ENCODE data around the gene LRRC27. TPM values are rescaled to one million over a fixed set of nuclear protein-coding genes. Genes with fewer than 3 reads are reported as not detected.
"Not testable (repeated sequence)": the region's sequence is repeated elsewhere in the genome, so short reads cannot be mapped to it uniquely, and the experiment has no call there.

LRRC27 gene
- total RNA-seq, 1 experiment from 2014 or later: 5.1 TPM

GRCh38 chr10:132329565-132330485 lies 2.2 kb upstream of the LRRC27 start:
- DNase-seq (ENCODE audit: low read depth, low spot score): no peak

GRCh38 chr10:132330486-132330833 lies 1.5 kb upstream of the LRRC27 start:
- in situ Hi-C loops (cut with HindIII; ENCODE audit: low pct_unique_long_range_greater_than_20kb, low sequenced_read_pairs): no loop called here

More at GRCh38 chr10:132329565-132330485, 2.2 kb upstream of the LRRC27 start:
- in situ Hi-C loops (cut with HindIII; ENCODE audit: low pct_unique_long_range_greater_than_20kb, low sequenced_read_pairs): no loop called here

DNA sequence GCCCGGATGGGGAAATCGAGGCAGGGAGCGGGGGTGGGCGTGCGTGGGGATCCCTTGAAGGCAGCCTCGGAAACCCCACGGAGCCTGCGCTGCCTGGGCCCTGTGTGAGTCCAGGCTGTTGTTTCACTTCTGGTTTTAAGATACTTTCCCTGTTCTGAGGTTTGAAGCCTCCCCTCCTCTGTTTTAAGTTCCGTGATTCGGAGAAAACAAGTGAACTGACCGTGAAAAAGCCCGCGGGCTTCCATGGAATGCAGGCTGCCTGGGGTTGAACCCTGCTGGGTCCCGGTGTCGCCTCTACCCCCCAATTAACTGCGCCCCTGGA lies 401 bp downstream of the LRRC27 start:
- in situ Hi-C loops (cut with HindIII; ENCODE audit: low pct_unique_long_range_greater_than_20kb, low sequenced_read_pairs): no loop called here
- no peak for DNase-seq (ENCODE audit: low read depth, low spot score)

More at GRCh38 chr10:132330486-132330833, 1.5 kb upstream of the LRRC27 start:
- no peak for DNase-seq (ENCODE audit: low read depth, low spot score)

GRCh38 chr10:132333386-132333785 lies 1.4 kb downstream of the LRRC27 start:
- in situ Hi-C loops (cut with HindIII; ENCODE audit: low pct_unique_long_range_greater_than_20kb, low sequenced_read_pairs): no loop called here
- DNase-seq (ENCODE audit: low read depth, low spot score): no peak

DNA sequence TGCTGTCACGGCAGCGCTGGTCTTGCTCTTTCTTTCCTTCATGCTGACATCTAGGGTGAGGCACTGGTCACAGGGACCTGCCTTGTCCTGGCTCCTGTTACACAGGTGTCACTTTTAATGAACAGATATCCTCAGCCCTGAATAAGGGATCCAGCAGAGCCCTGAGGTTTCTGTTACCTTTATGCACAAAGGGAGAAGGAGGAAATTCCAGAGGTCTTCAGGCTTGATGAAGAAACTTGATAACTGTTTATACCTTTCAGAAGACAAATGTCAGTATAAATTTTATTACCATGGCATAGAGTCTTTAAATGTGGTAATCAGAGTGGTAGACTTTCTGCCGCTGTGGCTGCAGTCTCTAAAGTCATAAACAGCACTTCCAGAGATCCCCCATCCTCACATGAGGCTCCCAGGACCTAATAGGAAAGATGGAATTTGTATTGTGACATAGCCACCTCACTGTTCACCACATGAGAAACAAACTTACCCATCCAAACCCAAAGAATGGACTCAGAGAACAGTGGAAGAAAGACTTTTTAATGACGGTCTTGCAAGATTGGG lies 2.7 kb downstream of the LRRC27 start:
- no peak for DNase-seq (ENCODE audit: low read depth, low spot score)
- in situ Hi-C loops (cut with HindIII; ENCODE audit: low pct_unique_long_range_greater_than_20kb, low sequenced_read_pairs): no loop called here

- in situ Hi-C loops (cut with HindIII; ENCODE audit: low pct_unique_long_range_greater_than_20kb, low sequenced_read_pairs): no loop called here
- peak; percentile 15 for DNase-seq (ENCODE audit: low read depth, low spot score)
Observed at GRCh38 chr10:132335189-132336063, 3.4 kb downstream of the LRRC27 start.

GRCh38 chr10:132336064-132336746 lies 4.2 kb downstream of the LRRC27 start:
- no peak for DNase-seq (ENCODE audit: low read depth, low spot score)
- in situ Hi-C loops (cut with HindIII; ENCODE audit: low pct_unique_long_range_greater_than_20kb, low sequenced_read_pairs): no loop called here

DNA sequence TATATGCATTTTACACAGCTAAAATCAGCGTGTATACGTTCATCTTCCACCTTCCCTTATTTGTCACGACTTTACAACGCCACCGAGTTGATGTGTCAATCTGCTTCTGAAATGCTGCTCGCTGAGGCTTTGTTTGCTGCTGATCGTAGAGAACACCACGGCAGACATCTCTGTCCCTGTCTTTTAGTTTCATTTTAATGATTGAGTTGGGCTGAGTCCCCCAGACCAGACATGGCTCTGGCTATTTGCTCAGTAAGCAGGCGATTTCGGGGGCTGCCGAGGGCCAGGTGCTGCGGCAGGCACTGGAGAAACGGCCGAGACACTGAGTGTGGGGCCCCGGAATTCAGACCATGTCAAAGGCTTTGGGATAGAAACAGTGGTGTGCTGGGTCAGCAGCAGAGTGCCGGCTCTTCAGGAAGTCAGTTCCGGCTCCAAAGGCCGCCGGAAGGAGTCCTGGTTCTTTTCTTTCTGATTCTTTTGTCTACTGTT lies 5.0 kb downstream of the LRRC27 start:
- in situ Hi-C loops (cut with HindIII; ENCODE audit: low pct_unique_long_range_greater_than_20kb, low sequenced_read_pairs): no loop called here
- DNase-seq (ENCODE audit: low read depth, low spot score): no peak

GRCh38 chr10:132337854-132338253 lies 5.9 kb downstream of the LRRC27 start:
- in situ Hi-C loops (cut with HindIII; ENCODE audit: low pct_unique_long_range_greater_than_20kb, low sequenced_read_pairs); DNase-seq (ENCODE audit: low read depth, low spot score): not testable (repeated sequence)

DNA sequence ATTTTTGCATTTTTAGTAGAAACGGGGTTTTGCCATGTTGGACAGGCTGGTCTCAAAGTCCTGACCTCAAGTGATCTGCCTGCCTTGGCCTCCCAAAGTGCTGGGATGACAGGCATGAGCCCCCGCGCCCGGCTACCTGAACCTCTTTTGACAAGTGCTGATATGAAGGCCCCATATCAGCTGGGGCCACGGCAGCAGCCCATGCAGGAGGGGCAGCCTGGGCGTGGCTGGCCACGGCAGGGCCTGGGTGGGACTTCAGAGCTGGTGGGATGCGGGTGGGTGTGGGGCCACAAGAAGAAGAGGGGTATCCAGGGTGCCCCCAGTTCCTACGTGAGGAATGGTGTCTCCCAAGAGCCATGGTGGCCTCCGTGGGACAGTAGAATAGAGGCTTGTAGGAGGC lies 6.9 kb downstream of the LRRC27 start:
- no peak for DNase-seq (ENCODE audit: low read depth, low spot score)
- in situ Hi-C loops (cut with HindIII; ENCODE audit: low pct_unique_long_range_greater_than_20kb, low sequenced_read_pairs): no loop called here

GRCh38 chr10:132339276-132339675 lies 7.3 kb downstream of the LRRC27 start:
- no peak for DNase-seq (ENCODE audit: low read depth, low spot score)
- in situ Hi-C loops (cut with HindIII; ENCODE audit: low pct_unique_long_range_greater_than_20kb, low sequenced_read_pairs): no loop called here

- in situ Hi-C loops (cut with HindIII; ENCODE audit: low pct_unique_long_range_greater_than_20kb, low sequenced_read_pairs): no loop called here
- DNase-seq (ENCODE audit: low read depth, low spot score): no peak
Observed at GRCh38 chr10:132341017-132341416, 9.0 kb downstream of the LRRC27 start.

- no peak for DNase-seq (ENCODE audit: low read depth, low spot score)
- in situ Hi-C loops (cut with HindIII; ENCODE audit: low pct_unique_long_range_greater_than_20kb, low sequenced_read_pairs): no loop called here
Observed at GRCh38 chr10:132341781-132342180, 9.8 kb downstream of the LRRC27 start.

- in situ Hi-C loops (cut with HindIII; ENCODE audit: low pct_unique_long_range_greater_than_20kb, low sequenced_read_pairs): no loop called here
- no peak for DNase-seq (ENCODE audit: low read depth, low spot score)
Observed at GRCh38 chr10:132342553-132342952, 10.6 kb downstream of the LRRC27 start.

- in situ Hi-C loops (cut with HindIII; ENCODE audit: low pct_unique_long_range_greater_than_20kb, low sequenced_read_pairs): no loop called here
- DNase-seq (ENCODE audit: low read depth, low spot score): no peak
Observed at GRCh38 chr10:132344386-132344785, 12.4 kb downstream of the LRRC27 start.

GRCh38 chr10:132345345-132345744 lies 13.4 kb downstream of the LRRC27 start:
- in situ Hi-C loops (cut with HindIII; ENCODE audit: low pct_unique_long_range_greater_than_20kb, low sequenced_read_pairs): no loop called here

GRCh38 chr10:132346806-132347205 lies 14.8 kb downstream of the LRRC27 start:
- no peak for DNase-seq (ENCODE audit: low read depth, low spot score)
- in situ Hi-C loops (cut with HindIII; ENCODE audit: low pct_unique_long_range_greater_than_20kb, low sequenced_read_pairs): no loop called here

More at GRCh38 chr10:132345345-132345744, 13.4 kb downstream of the LRRC27 start:
- no peak for DNase-seq (ENCODE audit: low read depth, low spot score)

Data from SK-MEL-5 (cell line).